K562 (cell line): ENCODE results near the gene MDP1. TPM values are rescaled to one million over a fixed set of nuclear protein-coding genes. Genes with fewer than 3 reads are reported as not detected.

Source experiments
- ATF1 ChIP-seq, 2 experiments: fragments of 450-650 bp in 1 of 2; IDR thresholded peaks; 2 replicates each; pipeline ENCODE4 v1.6.1; 2016; ENCODE audit warnings: missing compliant biosample characterization in 1 of 2, missing genetic modification characterization in 1 of 2
- CBX3 ChIP-seq, 2 experiments: IDR thresholded peaks; 1 replicate in 1 of 2; 2 replicates in 1 of 2; pipeline ENCODE4 v1.6.1; 2012; ENCODE audit warnings: inconsistent platforms in 2 of 2, low read length in 2 of 2, borderline replicate concordance in 1 of 2, control low read depth in 1 of 2
- CTBP1 ChIP-seq: fragments of 450-650 bp; IDR thresholded peaks from 2 replicates; pipeline ENCODE4 v1.6.1; 2016; ENCODE audit warnings: borderline replicate concordance
- EP400 ChIP-seq: fragments of 450-650 bp; IDR thresholded peaks from 2 replicates; pipeline ENCODE4 v1.6.1; 2017; ENCODE audit warnings: antibody characterized with exemption, mild to moderate bottlenecking, moderate library complexity
- HMBOX1 ChIP-seq: sonication (generic); IDR thresholded peaks from 2 replicates; pipeline ENCODE4 v1.6.1; 2016
- NRF1 ChIP-seq, 2 experiments: fragments of 450-650 bp; IDR thresholded peaks in 1 of 2; conservative IDR thresholded peaks in 1 of 2; 2 replicates each; pipeline ENCODE4 v1.6.1; 2014; ENCODE audit warnings: mild to moderate bottlenecking in 2 of 2
- RBBP5 ChIP-seq: fragments of 200-600 bp; sonication (generic); IDR thresholded peaks from 2 replicates; pipeline ENCODE4 v1.6.1; 2012; ENCODE audit warnings: borderline replicate concordance, mild to moderate bottlenecking, low read length, control low read depth, inconsistent platforms; ENCODE audit not compliant: insufficient read depth, poor library complexity, severe bottlenecking
- RBFOX2 ChIP-seq: fragments of 200-400 bp; formaldehyde crosslinking; IDR thresholded peaks from 2 replicates; pipeline ENCODE4 v1.6.1; 2017; ENCODE audit warnings: low read depth, mild to moderate bottlenecking, low read length, moderate library complexity
- SAP30 ChIP-seq: fragments of 200-600 bp; sonication (generic); IDR thresholded peaks from 2 replicates; pipeline ENCODE4 v1.6.1; 2012; ENCODE audit warnings: borderline replicate concordance, low read depth, mild to moderate bottlenecking, moderate library complexity, low read length, control low read depth, inconsistent platforms; ENCODE audit not compliant: insufficient read depth, poor library complexity, severe bottlenecking
- TAF7 ChIP-seq: fragments of 450-650 bp; IDR thresholded peaks from 2 replicates; pipeline ENCODE4 v1.6.1; 2016; ENCODE audit warnings: missing genetic modification characterization, missing compliant biosample characterization
- ZMIZ1 ChIP-seq, 2 experiments: fragments of 150-350 bp in 1 of 2; IDR thresholded peaks; 2 replicates each; pipeline ENCODE4 v1.6.1; 2012 to 2016; ENCODE audit warnings: low read depth in 2 of 2, low read length in 2 of 2, mild to moderate bottlenecking in 1 of 2, moderate library complexity in 1 of 2
- ZNF253 ChIP-seq: fragments of 250-450 bp; sonication (Bioruptor Pico); conservative IDR thresholded peaks from 2 replicates; pipeline ENCODE4 v1.6.1; 2021; ENCODE audit warnings: mild to moderate bottlenecking
- ZNF3 ChIP-seq: fragments of 250-450 bp; sonication (Bioruptor Pico); IDR thresholded peaks from 2 replicates; pipeline ENCODE4 v1.5.0; 2021; ENCODE audit warnings: mild to moderate bottlenecking, moderate library complexity
- polyA plus RNA-seq, 8 experiments: library from polyadenylated mRNA; depleted of rRNA in 4 of 8; stranded (reverse) in 5 of 8; unstranded in 3 of 8; fragments of >200 nt; fragmentation: Nextera tagmentation in 2 of 8; fragmentation: Illumina TruSeq in 1 of 8; extraction: Ambion mirVana in 2 of 8; extraction: Trizol in 1 of 8; gene quantifications; 2 replicates each; pipeline versions ENCODE4 v1.2.1 to v1.2.3, GENCODE V29; 2011 to 2014; ENCODE audit warnings: inconsistent platforms in 1 of 8, missing spikeins in 1 of 8
- total RNA-seq, 7 experiments: library from RNA; depleted of rRNA in 6 of 7; stranded (reverse); fragments of >200 nt in 6 of 7; fragmentation: Illumina TruSeq in 2 of 7; extraction: Trizol in 2 of 7; gene quantifications; 2 replicates each; pipeline versions ENCODE4 v1.2.1 to v1.2.3, GENCODE V29; 2011 to 2021; ENCODE audit warnings: low replicate concordance in 1 of 7
- TF ChIP-seq, protein P1 (sequence below): fragments of 450-650 bp; IDR thresholded peaks from 2 replicates; pipeline ENCODE4 v1.6.1; 2017; ENCODE audit warnings: mild to moderate bottlenecking, moderate library complexity
- TF ChIP-seq, protein P2 (sequence below), 2 experiments: fragments of 450-650 bp; IDR thresholded peaks; 2 replicates each; pipeline ENCODE4 v1.6.1; 2018; ENCODE audit warnings: mild to moderate bottlenecking in 2 of 2, low read depth in 1 of 2; ENCODE audit not compliant: partially characterized antibody in 2 of 2

Gene MDP1
- total and polyA plus RNA-seq, 9 of the 15 experiments (the other 6 are each of a cell fraction or from before 2014, with no cell fraction given), result 2.7 to 29.6 (median 11.0) TPM

DNA sequence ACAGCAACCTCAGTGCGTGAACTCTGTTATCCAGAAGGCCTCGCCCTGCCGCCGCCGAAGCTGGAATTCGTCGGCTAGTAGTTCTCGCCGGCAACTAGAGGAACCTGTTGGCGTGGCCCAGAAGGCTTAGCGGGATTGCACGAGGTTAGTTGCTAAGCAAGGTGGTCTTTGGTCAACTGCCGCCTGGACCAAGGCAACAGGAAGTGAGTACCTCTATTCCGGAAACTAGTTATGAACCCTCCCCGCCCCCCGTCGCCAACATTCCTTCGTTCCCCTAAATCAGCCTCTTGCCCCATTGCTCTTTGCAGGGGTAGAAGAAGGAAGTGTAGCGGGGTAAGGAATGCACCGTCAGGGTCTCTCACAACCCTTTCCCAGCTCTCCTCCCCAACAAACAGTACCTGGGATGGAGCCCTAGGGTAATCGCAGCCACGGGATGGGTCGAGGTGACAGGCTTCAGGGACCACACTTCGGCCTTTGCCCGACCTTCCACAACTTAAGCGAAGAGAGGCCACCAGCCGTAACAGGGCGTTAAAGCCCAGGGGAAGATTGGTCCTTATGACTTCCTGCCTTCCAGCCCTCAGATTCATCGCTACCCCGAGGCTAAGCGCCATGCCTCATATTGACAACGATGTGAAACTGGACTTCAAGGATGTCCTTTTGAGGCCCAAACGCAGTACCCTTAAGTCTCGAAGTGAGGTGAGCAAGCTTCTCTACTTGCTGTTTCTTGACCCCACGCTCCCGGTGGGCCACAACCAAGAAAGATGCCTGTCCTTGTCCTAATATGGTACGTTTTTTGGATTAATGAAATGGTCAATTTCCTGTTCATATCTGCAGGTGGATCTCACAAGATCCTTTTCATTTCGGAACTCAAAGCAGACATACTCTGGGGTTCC is 17.0 kb upstream of the MDP1 start, which contains the start of gene GMPR2 (continued):
- TF ChIP-seq, protein P1, sequence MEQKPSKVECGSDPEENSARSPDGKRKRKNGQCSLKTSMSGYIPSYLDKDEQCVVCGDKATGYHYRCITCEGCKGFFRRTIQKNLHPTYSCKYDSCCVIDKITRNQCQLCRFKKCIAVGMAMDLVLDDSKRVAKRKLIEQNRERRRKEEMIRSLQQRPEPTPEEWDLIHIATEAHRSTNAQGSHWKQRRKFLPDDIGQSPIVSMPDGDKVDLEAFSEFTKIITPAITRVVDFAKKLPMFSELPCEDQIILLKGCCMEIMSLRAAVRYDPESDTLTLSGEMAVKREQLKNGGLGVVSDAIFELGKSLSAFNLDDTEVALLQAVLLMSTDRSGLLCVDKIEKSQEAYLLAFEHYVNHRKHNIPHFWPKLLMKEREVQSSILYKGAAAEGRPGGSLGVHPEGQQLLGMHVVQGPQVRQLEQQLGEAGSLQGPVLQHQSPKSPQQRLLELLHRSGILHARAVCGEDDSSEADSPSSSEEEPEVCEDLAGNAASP, result no peak
- TF ChIP-seq RBBP5 (peak; percentile 25), HMBOX1 (peak; percentile 45; the same call in 1 of the 2 replicates), CBX3 (IDR thresholded peaks at IDR 0.05; ENCODE audit: borderline replicate concordance in 1 of 2, low read length in 2 of 2) (no peak), TAF7 (tag) (peak; percentile 18; the same call in 1 of the 2 replicates), ATF1 (CRISPR knock-in tag; IDR thresholded peaks at IDR 0.05) (no peak), ATF1 (tag; IDR thresholded peaks at IDR 0.05) (peak; percentile 59; the same call in 1 of the 2 replicates), ZMIZ1 (IDR thresholded peaks at IDR 0.05; ENCODE audit: low read depth in 2 of 2, low read length in 2 of 2) (no peak), RBFOX2 (peak; percentile 65), EP400 (peak; percentile 68), CTBP1 (no peak; the same call in 1 of the 2 replicates), ZNF253 (no peak), ZNF3 (CRISPR knock-in tag) (no peak), SAP30 (peak; percentile 6), NRF1 (conservative IDR thresholded peaks at IDR 0.05 in 1 of 2, IDR thresholded peaks at IDR 0.05 in 1 of 2) (no peak)
- TF ChIP-seq, protein P2, sequence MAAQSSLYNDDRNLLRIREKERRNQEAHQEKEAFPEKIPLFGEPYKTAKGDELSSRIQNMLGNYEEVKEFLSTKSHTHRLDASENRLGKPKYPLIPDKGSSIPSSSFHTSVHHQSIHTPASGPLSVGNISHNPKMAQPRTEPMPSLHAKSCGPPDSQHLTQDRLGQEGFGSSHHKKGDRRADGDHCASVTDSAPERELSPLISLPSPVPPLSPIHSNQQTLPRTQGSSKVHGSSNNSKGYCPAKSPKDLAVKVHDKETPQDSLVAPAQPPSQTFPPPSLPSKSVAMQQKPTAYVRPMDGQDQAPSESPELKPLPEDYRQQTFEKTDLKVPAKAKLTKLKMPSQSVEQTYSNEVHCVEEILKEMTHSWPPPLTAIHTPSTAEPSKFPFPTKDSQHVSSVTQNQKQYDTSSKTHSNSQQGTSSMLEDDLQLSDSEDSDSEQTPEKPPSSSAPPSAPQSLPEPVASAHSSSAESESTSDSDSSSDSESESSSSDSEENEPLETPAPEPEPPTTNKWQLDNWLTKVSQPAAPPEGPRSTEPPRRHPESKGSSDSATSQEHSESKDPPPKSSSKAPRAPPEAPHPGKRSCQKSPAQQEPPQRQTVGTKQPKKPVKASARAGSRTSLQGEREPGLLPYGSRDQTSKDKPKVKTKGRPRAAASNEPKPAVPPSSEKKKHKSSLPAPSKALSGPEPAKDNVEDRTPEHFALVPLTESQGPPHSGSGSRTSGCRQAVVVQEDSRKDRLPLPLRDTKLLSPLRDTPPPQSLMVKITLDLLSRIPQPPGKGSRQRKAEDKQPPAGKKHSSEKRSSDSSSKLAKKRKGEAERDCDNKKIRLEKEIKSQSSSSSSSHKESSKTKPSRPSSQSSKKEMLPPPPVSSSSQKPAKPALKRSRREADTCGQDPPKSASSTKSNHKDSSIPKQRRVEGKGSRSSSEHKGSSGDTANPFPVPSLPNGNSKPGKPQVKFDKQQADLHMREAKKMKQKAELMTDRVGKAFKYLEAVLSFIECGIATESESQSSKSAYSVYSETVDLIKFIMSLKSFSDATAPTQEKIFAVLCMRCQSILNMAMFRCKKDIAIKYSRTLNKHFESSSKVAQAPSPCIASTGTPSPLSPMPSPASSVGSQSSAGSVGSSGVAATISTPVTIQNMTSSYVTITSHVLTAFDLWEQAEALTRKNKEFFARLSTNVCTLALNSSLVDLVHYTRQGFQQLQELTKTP (IDR thresholded peaks at IDR 0.05; ENCODE audit: low read depth in 1 of 2, partially characterized antibody in 2 of 2), result peak in 1 of 2 experiments; percentile 20
